Left lung (tissue), 10 donors: ENCODE measurements around the gene ARMC5. TPM values are rescaled to one million over a fixed set of nuclear protein-coding genes. Genes with fewer than 3 reads are reported as not detected.
A peak's percentile ranks its signal among the peaks of the same experiment; 100 is the strongest.
"Not testable (repeated sequence)": the region's sequence is repeated elsewhere in the genome, so short reads cannot be mapped to it uniquely, and the experiment has no call there.

Source experiments
- ATAC-seq: fragments of 200-7000 bp; cut with Tn5 transposase; one replicate; pipeline ENCODE4 v1.9.1; 2020; ENCODE audit warnings: moderate library complexity
- DNase-seq, 4 donors: peaks; one replicate each; pipeline ENCODE4 v3.0.0-alpha.2; 2013 to 2020
- H3K27ac ChIP-seq, 2 donors: fragments of 200-600 bp; sonication (generic) in 1 of 2; one replicate each; pipeline versions ENCODE4 v1.5.0 to v1.8.0; 2020 to 2021
- H3K27me3 ChIP-seq, 2 donors: fragments of 200-600 bp; sonication (generic) in 1 of 2; one replicate each; pipeline versions ENCODE4 v1.5.0 to v1.8.0; 2020 to 2021
- H3K36me3 ChIP-seq, 2 donors: fragments of 200-600 bp; sonication (generic) in 1 of 2; one replicate each; pipeline versions ENCODE4 v1.5.0 to v1.8.0; 2020 to 2021
- H3K4me1 ChIP-seq, 2 donors: fragments of 200-600 bp; one replicate each; pipeline ENCODE4 v1.8.0; 2021
- H3K4me3 ChIP-seq, 2 donors: fragments of 200-600 bp; sonication (generic) in 1 of 2; one replicate each; pipeline versions ENCODE4 v1.5.0 to v1.8.0; 2020 to 2021; ENCODE audit warnings: mild to moderate bottlenecking in 1 of 2
- H3K9me3 ChIP-seq, 2 donors: fragments of 200-600 bp; sonication (generic) in 1 of 2; one replicate each; pipeline versions ENCODE4 v1.5.0 to v1.8.0; 2020 to 2021
- intact Hi-C, 2 donors: fragments of 100-400 bp; cut with DNase I; formaldehyde crosslinking; loops; one replicate each; pipeline versions ENCODE4 v1.11.2 to v1.14.2; 2022
- polyA plus RNA-seq, 6 donors: library from polyadenylated mRNA; unstranded; fragments of 120-200 nt; gene quantifications; one replicate each; pipeline ENCODE4 v1.2.1, GENCODE V29; 2013; ENCODE audit not compliant: insufficient read length in 6 of 6
- total RNA-seq, 2 donors: library from RNA; stranded (reverse); fragmentation: NEBNext Ultra II Directional; extraction: Animal tissue kit (Norgen Biotek cat#: 25700); gene quantifications; one replicate each; pipeline ENCODE4 v1.2.1, GENCODE V29; 2021
- TF ChIP-seq, protein P1 (sequence below), 2 donors: fragments of 200-600 bp; sonication (generic) in 1 of 2; IDR thresholded peaks; one replicate each; pipeline versions ENCODE4 v1.5.0 to v1.8.0; 2021; ENCODE audit warnings: antibody characterized with exemption in 2 of 2
- donor health status: DM: no; HTN: yes; CAD: no.
- donor health status: DM: no; HTN: no; CAD: no.

ARMC5 gene
- total and polyA plus RNA-seq, 8 donors, result 8.5 to 14.8 (median 10.4) TPM

DNA sequence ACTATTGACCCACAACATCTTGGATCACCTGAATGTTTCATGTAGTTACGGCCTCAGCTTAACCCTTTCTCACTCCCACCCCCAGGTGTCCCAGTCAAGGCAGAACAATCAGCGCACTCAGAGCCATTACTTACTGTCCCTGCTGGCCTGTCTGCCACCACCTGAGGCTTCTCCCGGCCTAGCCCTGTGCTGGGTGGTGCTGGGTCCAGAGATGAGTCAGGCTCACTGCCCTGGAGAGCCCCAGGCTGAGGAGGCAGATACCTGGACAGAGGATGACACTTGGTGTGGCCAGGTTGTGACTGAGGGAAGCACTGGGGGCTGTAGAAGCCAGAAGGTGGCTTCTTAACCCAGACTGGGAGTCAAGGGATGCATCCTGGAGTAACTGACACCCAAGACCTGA is 19.7 kb downstream of the ARMC5 start:
- no peak for ATAC-seq
- intact Hi-C loops, result no loop called here
- Histone ChIP-seq H3K27me3 (no peaks in the 10 kb centered on the region), H3K4me3 (no peak overlapping the region), H3K36me3 (peaks cover 0 to 43% of the 10 kb centered on the region in 2 donors), H3K27ac (no peak overlapping the region), H3K4me1 (peaks cover 0 to 40% of the 10 kb centered on the region in 2 donors), H3K9me3 (no peaks in the 10 kb centered on the region)
- TF ChIP-seq, protein P1, sequence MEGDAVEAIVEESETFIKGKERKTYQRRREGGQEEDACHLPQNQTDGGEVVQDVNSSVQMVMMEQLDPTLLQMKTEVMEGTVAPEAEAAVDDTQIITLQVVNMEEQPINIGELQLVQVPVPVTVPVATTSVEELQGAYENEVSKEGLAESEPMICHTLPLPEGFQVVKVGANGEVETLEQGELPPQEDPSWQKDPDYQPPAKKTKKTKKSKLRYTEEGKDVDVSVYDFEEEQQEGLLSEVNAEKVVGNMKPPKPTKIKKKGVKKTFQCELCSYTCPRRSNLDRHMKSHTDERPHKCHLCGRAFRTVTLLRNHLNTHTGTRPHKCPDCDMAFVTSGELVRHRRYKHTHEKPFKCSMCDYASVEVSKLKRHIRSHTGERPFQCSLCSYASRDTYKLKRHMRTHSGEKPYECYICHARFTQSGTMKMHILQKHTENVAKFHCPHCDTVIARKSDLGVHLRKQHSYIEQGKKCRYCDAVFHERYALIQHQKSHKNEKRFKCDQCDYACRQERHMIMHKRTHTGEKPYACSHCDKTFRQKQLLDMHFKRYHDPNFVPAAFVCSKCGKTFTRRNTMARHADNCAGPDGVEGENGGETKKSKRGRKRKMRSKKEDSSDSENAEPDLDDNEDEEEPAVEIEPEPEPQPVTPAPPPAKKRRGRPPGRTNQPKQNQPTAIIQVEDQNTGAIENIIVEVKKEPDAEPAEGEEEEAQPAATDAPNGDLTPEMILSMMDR (IDR thresholded peaks at IDR 0.05), result no peak
- no peak for DNase-seq

DNA sequence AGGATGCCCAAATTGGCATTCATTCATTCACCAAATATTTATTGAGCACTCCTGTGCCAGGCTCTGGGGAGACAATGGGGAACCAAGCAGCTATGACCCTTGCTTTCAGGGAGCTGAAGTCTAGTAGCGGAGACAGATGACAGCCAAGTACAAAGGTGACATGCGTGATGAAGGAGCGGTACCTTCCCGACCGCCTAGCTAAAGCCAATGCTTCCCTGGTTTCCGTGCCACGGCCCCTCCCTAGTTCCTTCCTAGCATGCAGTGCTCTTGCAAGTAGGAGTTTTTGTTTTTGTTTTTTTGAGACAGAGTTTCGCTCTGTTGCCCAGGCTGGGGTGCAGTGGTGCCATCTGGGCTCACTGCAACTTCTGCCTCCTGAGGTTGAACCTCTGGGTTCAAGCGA is 20.4 kb downstream of the ARMC5 start:
- H3K4me3 ChIP-seq, result no peak overlapping the region
- no peak overlapping the region for H3K27ac ChIP-seq
- DNase-seq, result peak in 1 of 4 donors; percentile 21
- H3K36me3 ChIP-seq, result peaks cover 0 to 36% of the 10 kb centered on the region in 2 donors
- no peak for ATAC-seq
- no peaks in the 10 kb centered on the region for H3K9me3 ChIP-seq
- H3K27me3 ChIP-seq, result no peaks in the 10 kb centered on the region
- peaks cover 0 to 40% of the 10 kb centered on the region in 2 donors for H3K4me1 ChIP-seq
- intact Hi-C loops, result no loop called here
- TF ChIP-seq, protein P1 (IDR thresholded peaks at IDR 0.05), result no peak

DNA sequence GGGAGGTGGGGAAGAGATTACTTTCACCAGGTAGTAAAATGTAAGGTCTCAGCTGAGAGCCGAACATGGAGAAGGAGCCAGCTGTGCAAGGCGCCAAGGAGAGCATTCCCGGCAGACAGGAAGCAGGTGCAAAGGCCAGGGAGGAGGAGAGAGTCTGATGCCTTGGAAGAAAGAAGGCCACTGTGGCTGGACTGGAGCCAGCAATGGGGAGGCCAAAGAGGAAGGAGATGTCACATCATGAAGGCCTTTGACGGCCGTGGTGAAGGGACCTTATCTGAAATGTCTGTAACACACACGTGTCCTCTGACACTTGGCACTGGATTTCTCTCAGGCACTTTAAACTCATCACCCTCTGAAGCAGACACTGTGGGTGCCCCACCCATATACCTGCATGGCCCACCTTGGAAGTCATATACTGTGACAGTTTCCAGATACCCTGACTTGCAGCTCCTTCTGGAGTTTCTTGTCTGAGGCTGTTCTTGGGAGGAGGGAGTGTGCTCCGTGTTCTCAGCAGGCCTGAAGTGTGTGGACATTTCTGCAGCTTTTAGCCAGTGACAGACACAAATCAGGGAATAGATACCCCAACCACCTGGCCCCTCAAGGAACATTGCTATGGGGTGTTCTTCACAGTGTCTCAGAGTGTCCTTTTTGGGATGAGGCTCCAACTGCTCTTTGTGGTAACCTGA is 21.7 kb downstream of the ARMC5 start:
- Histone ChIP-seq H3K4me1 (peaks cover 0 to 35% of the 10 kb centered on the region in 2 donors), H3K9me3 (no peaks in the 10 kb centered on the region), H3K4me3 (no peak overlapping the region), H3K27me3 (no peaks in the 10 kb centered on the region), H3K36me3 (peaks cover 0 to 24% of the 10 kb centered on the region in 2 donors), H3K27ac (peak overlapping the region in 1 of 2 donors; percentile 37)
- ATAC-seq, result no peak
- TF ChIP-seq, protein P1 (IDR thresholded peaks at IDR 0.05), result no peak
- DNase-seq, result peak in 1 of 4 donors; percentile 45
- intact Hi-C loops, result no loop called here

DNA sequence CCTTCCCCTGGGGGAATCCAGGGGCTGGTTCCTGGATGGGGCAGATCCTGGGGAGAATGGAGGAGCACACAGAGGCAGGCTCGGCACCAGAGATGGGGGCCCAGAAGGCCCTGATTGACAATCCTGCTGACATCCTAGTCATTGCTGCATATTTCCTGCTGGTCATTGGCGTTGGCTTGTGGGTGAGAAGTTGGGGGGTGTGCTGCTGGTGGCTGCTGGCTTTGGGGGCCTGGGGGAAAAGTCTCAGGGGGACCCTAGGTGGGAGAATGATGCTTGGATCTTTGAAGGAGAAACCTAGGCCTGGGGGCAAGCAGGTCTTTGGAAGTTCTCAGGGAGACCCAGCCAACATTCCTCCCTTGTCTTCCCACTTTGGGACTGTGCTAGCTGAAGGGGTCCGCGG is 23.8 kb downstream of the ARMC5 start, which contains the start of gene SLC5A2:
SLC5A2 (plus strand) TSS at position 43 of the 400 bp plus-strand sequence; CDS start at position 57, 14 bp downstream.
- H3K4me3 ChIP-seq, result no peak within 1 kb of the TSS
- TF ChIP-seq, protein P1 (IDR thresholded peaks at IDR 0.05), result no peak
- no peaks in the 10 kb centered on the region for H3K9me3 ChIP-seq
- DNase-seq (peak in 1 of 4 donors; percentile 20), ATAC-seq (no peak)
- peaks cover 0 to 5% of the 10 kb centered on the region in 2 donors for H3K36me3 ChIP-seq
- intact Hi-C loops, result no loop called here
- no peak within 1 kb of the TSS for H3K27ac ChIP-seq
- peaks cover 2 to 37% of the 10 kb centered on the region in 2 donors for H3K4me1 ChIP-seq
- H3K27me3 ChIP-seq, result peaks cover 0 to 10% of the 10 kb centered on the region in 2 donors

DNA sequence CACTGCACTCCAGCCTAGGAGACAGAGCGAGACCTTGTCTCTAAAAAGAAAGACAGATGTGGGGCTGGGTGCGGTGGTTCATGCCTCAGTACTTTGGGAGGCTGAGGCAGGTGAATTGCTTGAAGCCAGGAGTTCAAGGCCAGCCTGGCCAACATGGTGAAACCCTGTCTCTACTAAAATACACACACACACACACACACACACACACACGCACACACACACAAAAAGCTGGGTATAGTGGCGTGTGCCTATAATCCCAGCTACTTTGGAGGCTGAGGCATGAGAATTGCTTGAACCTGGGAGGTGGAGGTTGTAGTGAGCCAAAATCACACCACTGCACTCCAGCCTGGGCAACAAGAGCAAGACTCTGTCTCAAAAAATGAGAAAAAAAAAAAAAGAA is 24.7 kb downstream of the ARMC5 start:
- H3K27ac ChIP-seq, H3K9me3 ChIP-seq, ATAC-seq, H3K36me3 ChIP-seq, H3K4me3 ChIP-seq, intact Hi-C loops: not testable (repeated sequence)
- Histone ChIP-seq H3K4me1 (peaks cover 7 to 45% of the 10 kb centered on the region in 2 donors), H3K27me3 (peaks cover 0 to 19% of the 10 kb centered on the region in 2 donors)
- DNase-seq, result peak in 1 of 4 donors; percentile 12
